Uterus (tissue), 4 donors: ENCODE results near the gene TUBB4B. TPM values are rescaled to one million over a fixed set of nuclear protein-coding genes. Genes with fewer than 3 reads are reported as not detected.

Experiments
- DNase-seq, 2 donors: peaks; one replicate each; pipeline ENCODE4 v3.0.0-alpha.2; 2019 to 2020
- H3K27ac ChIP-seq, 2 donors: fragments of 200-600 bp; sonication (generic); 1 replicate in 1 of 2; 2 replicates in 1 of 2; pipeline ENCODE4 v1.5.1; 2016 to 2018
- H3K27me3 ChIP-seq, 2 donors: fragments of 200-600 bp; sonication (generic); one replicate each; pipeline ENCODE4 v1.5.1; 2018 to 2019; ENCODE audit warnings: control low read depth in 1 of 2
- H3K36me3 ChIP-seq, 2 donors: fragments of 200-600 bp; sonication (generic); one replicate each; pipeline ENCODE4 v1.5.1; 2019; ENCODE audit warnings: control low read depth in 1 of 2
- H3K4me1 ChIP-seq, 2 donors: fragments of 200-600 bp; sonication (generic); one replicate each; pipeline ENCODE4 v1.5.1; 2018 to 2019; ENCODE audit warnings: control low read depth in 1 of 2
- H3K4me3 ChIP-seq, 2 donors: fragments of 200-600 bp; sonication (generic); 1 replicate in 1 of 2; 2 replicates in 1 of 2; pipeline ENCODE4 v1.5.1; 2018 to 2019; ENCODE audit warnings: mild to moderate bottlenecking in 1 of 2
- H3K9me3 ChIP-seq, 2 donors: fragments of 200-600 bp; sonication (generic); one replicate each; pipeline ENCODE4 v1.5.1; 2019; ENCODE audit warnings: control low read depth in 1 of 2
- CTCF ChIP-seq, 4 experiments: fragments of 200-600 bp in 2 of 4; fragments of 450-650 bp in 2 of 4; sonication (generic) in 2 of 4; IDR thresholded peaks; one replicate each; pipeline ENCODE4 v1.5.1; 2016 to 2019; ENCODE audit warnings: antibody characterized with exemption in 4 of 4, mild to moderate bottlenecking in 2 of 4, moderate library complexity in 1 of 4
- POLR2A ChIP-seq, 2 donors: fragments of 450-650 bp; IDR thresholded peaks; one replicate each; pipeline ENCODE4 v1.6.1; 2016; ENCODE audit warnings: antibody characterized with exemption in 2 of 2, mild to moderate bottlenecking in 1 of 2, moderate library complexity in 1 of 2
- intact Hi-C: fragments of 100-400 bp; cut with DNase I; formaldehyde crosslinking; loops from one replicate; pipeline ENCODE4 v1.15.1; 2023; ENCODE audit warnings: low total_unique reads
- total RNA-seq, 4 donors: library from RNA; depleted of rRNA in 3 of 4; stranded (reverse); fragments of >200 nt in 3 of 4; gene quantifications; one replicate each; pipeline versions ENCODE4 v1.1.0 to v1.2.4, GENCODE V29; 2014 to 2023
- donor health status: DM: yes; HTN: yes; CAD: no.

The TUBB4B gene
- total RNA-seq, 4 donors from 2014 or later: 91.5 to 174 (median 139) TPM

DNA sequence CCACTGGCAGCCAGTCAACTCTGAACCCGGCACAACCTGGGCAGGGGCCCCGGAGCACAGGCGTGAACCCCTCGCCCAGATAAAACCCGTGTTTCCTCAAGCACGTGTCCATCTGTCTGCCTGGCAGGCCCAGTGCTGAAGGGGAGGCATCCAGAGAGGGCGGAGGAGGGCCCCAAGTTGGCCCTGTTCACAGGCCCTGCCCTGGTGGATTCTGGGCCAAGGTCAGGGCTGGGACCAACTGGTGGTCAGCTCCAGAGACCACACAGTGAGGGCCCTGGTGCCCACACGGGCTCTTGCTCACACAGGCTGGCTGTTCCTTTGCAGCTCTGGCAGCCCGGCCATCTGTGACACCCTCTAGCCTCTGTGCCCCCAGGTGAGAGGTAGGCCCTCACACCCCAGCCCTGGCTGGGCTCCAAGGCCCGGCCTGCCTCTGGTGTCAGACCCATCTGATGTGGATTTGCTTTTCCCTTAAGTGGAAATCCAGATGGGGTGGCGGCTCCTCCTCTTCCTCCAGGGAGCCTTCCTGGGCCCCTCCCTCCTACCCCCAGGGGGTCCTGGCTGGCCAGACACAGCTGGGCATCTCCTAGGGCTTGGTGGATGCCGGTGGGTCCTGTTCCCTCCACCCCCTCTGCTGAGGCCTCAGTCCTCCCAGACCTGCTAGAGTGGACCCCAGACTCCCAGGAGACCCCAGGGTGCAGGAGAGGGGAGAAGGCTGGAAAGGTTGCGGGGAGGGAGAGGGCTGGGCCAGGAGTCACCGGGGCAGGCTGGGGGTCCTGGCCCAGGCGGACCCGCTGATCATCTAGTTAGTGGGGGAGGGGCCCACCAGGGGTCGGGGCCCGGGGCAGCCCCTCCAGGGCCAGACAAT lies 9.5 kb downstream of the TUBB4B start:
- no peak overlapping the region for H3K4me3 ChIP-seq
- intact Hi-C loops: no loop called here
- TF ChIP-seq POLR2A (IDR thresholded peaks at IDR 0.05) (no peak), CTCF (IDR thresholded peaks at IDR 0.05) (no peak)
- H3K36me3 ChIP-seq: no peaks in the 10 kb centered on the region
- no peak for DNase-seq
- no peaks in the 10 kb centered on the region for H3K9me3 ChIP-seq
- H3K27me3 ChIP-seq: no peaks in the 10 kb centered on the region
- peaks cover 0 to 8% of the 10 kb centered on the region in 2 donors for H3K4me1 ChIP-seq
- H3K27ac ChIP-seq: no peak overlapping the region

- H3K36me3 ChIP-seq: no peaks in the 10 kb centered on the region
- TF ChIP-seq POLR2A (IDR thresholded peaks at IDR 0.05) (no peak), CTCF (IDR thresholded peaks at IDR 0.05) (no peak)
- no peaks in the 10 kb centered on the region for H3K27me3 ChIP-seq
- intact Hi-C loops: no loop called here
- no peaks in the 10 kb centered on the region for H3K9me3 ChIP-seq
- no peak within 1 kb of the TSS for H3K4me3 ChIP-seq
- H3K4me1 ChIP-seq: peaks cover 0 to 12% of the 10 kb centered on the region in 2 donors
- no peak within 1 kb of the TSS for H3K27ac ChIP-seq
- DNase-seq: no peak
These were observed 10.0 kb downstream of the TUBB4B start, which contains the start of gene STPG3 for GRCh38 chr9:137251194-137251461. Gene STPG3, plus strand, starts transcription at chr9:137251286. Its CDS starts 1 bp downstream, at chr9:137251287.

- intact Hi-C loops: no loop called here
- Histone ChIP-seq H3K27me3 (no peaks in the 10 kb centered on the region), H3K9me3 (no peaks in the 10 kb centered on the region), H3K4me1 (peaks cover 0 to 17% of the 10 kb centered on the region in 2 donors), H3K4me3 (no peak overlapping the region), H3K36me3 (no peaks in the 10 kb centered on the region), H3K27ac (no peak overlapping the region)
- no peak for DNase-seq
- TF ChIP-seq CTCF (IDR thresholded peaks at IDR 0.05): no peak
- TF ChIP-seq POLR2A (IDR thresholded peaks at IDR 0.05): no peak
These were observed 10.6 kb downstream of the TUBB4B start for GRCh38 chr9:137251490-137252268.

- Histone ChIP-seq H3K27me3 (no peaks in the 10 kb centered on the region), H3K4me1 (peaks cover 0 to 17% of the 10 kb centered on the region in 2 donors), H3K9me3 (no peaks in the 10 kb centered on the region), H3K27ac (no peak overlapping the region), H3K4me3 (no peak overlapping the region), H3K36me3 (no peaks in the 10 kb centered on the region)
- no peak for DNase-seq
- intact Hi-C loops: no loop called here
- TF ChIP-seq CTCF (IDR thresholded peaks at IDR 0.05) (no peak), POLR2A (IDR thresholded peaks at IDR 0.05) (no peak)
These were observed 11.7 kb downstream of the TUBB4B start for GRCh38 chr9:137252555-137253506.
